ENCODE data around the gene ZNF407. TPM values are rescaled to one million over a fixed set of nuclear protein-coding genes. Genes with fewer than 3 reads are reported as not detected.

The ZNF407 gene
- total and polyA plus RNA-seq, 2 experiments from 2014 or later, result 2.1 to 10.4 TPM

DNA sequence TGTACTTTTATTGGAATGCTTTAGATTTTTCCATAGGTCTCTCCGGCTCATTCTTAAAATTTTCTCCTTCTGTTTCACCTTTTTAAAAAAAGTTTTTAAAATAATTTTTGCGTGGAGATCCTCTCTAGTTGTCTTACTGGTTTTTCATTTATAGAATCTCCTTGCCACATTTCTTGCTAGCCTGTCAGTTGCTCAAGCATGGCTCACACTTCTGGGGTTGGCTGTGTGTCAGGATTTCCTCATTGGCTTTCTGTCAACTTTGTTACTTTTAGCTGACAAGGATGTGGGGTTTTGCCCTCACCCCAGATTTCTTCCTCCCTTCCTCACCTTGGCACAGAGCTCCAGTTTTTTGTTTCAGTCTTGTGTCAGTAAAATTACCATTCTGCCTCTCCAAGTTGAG, 124.6 kb downstream of the ZNF407 start:
- no peaks in the 10 kb centered on the region for H3K4me1 ChIP-seq (ENCODE audit: insufficient read depth)
- TF ChIP-seq ZNF331 (CRISPR knock-in tag; IDR thresholded peaks at IDR 0.05; ENCODE audit: low read depth), result no peak
- no peak for TF ChIP-seq CREB1 (CRISPR knock-in tag; IDR thresholded peaks at IDR 0.05; ENCODE audit: low read depth)
- TF ChIP-seq NANOG (IDR thresholded peaks at IDR 0.05; ENCODE audit: borderline replicate concordance), result no peak
- TF ChIP-seq, protein P1, sequence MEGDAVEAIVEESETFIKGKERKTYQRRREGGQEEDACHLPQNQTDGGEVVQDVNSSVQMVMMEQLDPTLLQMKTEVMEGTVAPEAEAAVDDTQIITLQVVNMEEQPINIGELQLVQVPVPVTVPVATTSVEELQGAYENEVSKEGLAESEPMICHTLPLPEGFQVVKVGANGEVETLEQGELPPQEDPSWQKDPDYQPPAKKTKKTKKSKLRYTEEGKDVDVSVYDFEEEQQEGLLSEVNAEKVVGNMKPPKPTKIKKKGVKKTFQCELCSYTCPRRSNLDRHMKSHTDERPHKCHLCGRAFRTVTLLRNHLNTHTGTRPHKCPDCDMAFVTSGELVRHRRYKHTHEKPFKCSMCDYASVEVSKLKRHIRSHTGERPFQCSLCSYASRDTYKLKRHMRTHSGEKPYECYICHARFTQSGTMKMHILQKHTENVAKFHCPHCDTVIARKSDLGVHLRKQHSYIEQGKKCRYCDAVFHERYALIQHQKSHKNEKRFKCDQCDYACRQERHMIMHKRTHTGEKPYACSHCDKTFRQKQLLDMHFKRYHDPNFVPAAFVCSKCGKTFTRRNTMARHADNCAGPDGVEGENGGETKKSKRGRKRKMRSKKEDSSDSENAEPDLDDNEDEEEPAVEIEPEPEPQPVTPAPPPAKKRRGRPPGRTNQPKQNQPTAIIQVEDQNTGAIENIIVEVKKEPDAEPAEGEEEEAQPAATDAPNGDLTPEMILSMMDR (conservative IDR thresholded peaks at IDR 0.05; ENCODE audit: low read depth in 2 of 2), result no peak
- no peak for TF ChIP-seq JUNB (IDR thresholded peaks at IDR 0.05; ENCODE audit: unreplicated experiment)
- no peak for TF ChIP-seq ZNF114 (CRISPR knock-in tag; IDR thresholded peaks at IDR 0.05)
- TF ChIP-seq EZH2phosphoT487 (IDR thresholded peaks at IDR 0.05; ENCODE audit: unreplicated experiment), result no peak
- H2AFZ ChIP-seq, result no peak overlapping the region
- Mint-ChIP-seq H3K4me1 (peaks cover 23% of the 10 kb centered on the region), H3K27ac (peak overlapping the region; percentile 58; the same call in 1 of the 2 replicates), H3K9me3 (no peaks in the 10 kb centered on the region; the same call in 1 of the 3 replicates), H3K36me3 (ENCODE audit: low read depth) (no peaks in the 10 kb centered on the region), H3K27me3 (ENCODE audit: insufficient read depth, low read depth, poor library complexity) (no peaks in the 10 kb centered on the region), H3K4me3 (no peak overlapping the region)
- H3K4me2 ChIP-seq, result no peak overlapping the region
- H3F3A ChIP-seq (replicated peaks; ENCODE audit: low read depth), result no peaks in the 10 kb centered on the region
- H3K27me3 ChIP-seq (ENCODE audit: insufficient read depth), result no peaks in the 10 kb centered on the region
- DNase-seq (ENCODE audit: low spot score) (no peak), ATAC-seq (no peak)
- no peaks in the 10 kb centered on the region for H3K79me2 ChIP-seq (replicated peaks; ENCODE audit: insufficient read depth)
- H3K27ac ChIP-seq (ENCODE audit: low read depth), result no peak overlapping the region
- H4K20me1 ChIP-seq (replicated peaks; ENCODE audit: insufficient read depth), result no peaks in the 10 kb centered on the region
- H3K4me3 ChIP-seq, result no peak overlapping the region
- no peaks in the 10 kb centered on the region for H3K36me3 ChIP-seq (ENCODE audit: insufficient read depth)
- no peaks in the 10 kb centered on the region for H3K9me2 ChIP-seq (ENCODE audit: insufficient read depth)

DNA sequence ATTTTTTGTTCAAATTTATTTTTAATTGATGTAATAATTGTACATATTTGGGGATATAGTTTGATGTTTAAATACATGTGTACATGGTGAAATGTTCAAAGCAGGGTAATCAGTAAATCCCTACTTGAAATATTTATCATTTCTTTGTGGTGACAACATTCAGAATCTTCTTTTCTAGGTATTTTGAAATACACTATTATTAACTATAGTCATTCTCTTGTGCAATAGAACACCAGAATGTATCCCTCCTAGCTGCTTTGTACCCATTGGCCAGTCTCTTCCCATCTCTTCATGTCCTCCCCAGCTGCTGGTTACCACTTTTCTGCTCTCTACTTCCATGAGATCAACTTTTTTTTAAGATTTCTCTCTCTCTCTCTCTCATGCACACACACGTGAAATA, 126.5 kb downstream of the ZNF407 start:
- H3K4me1 ChIP-seq (ENCODE audit: insufficient read depth), result no peaks in the 10 kb centered on the region
- Mint-ChIP-seq H3K9me3 (no peaks in the 10 kb centered on the region; the same call in 1 of the 3 replicates), H3K36me3 (ENCODE audit: low read depth) (no peaks in the 10 kb centered on the region), H3K27ac (no peak overlapping the region), H3K27me3 (ENCODE audit: insufficient read depth, low read depth, poor library complexity) (peaks cover 2% of the 10 kb centered on the region), H3K4me1 (peaks cover 20% of the 10 kb centered on the region), H3K4me3 (no peak overlapping the region)
- H3K79me2 ChIP-seq (replicated peaks; ENCODE audit: insufficient read depth), result no peaks in the 10 kb centered on the region
- H3K4me3 ChIP-seq, result no peak overlapping the region
- ATAC-seq (no peak), DNase-seq (ENCODE audit: low spot score) (no peak)
- H3K27ac ChIP-seq (ENCODE audit: low read depth), result no peak overlapping the region
- no peaks in the 10 kb centered on the region for H3K9me2 ChIP-seq (ENCODE audit: insufficient read depth)
- no peak overlapping the region for H2AFZ ChIP-seq
- no peaks in the 10 kb centered on the region for H4K20me1 ChIP-seq (replicated peaks; ENCODE audit: insufficient read depth)
- H3F3A ChIP-seq (replicated peaks; ENCODE audit: low read depth), result no peaks in the 10 kb centered on the region
- no peaks in the 10 kb centered on the region for H3K27me3 ChIP-seq (ENCODE audit: insufficient read depth)
- H3K4me2 ChIP-seq, result no peak overlapping the region
- H3K36me3 ChIP-seq (ENCODE audit: insufficient read depth), result no peaks in the 10 kb centered on the region
- no peak for TF ChIP-seq NANOG (IDR thresholded peaks at IDR 0.05; ENCODE audit: borderline replicate concordance)
- no peak for TF ChIP-seq ZNF114 (CRISPR knock-in tag; IDR thresholded peaks at IDR 0.05)
- TF ChIP-seq POLR2AphosphoS5 (IDR thresholded peaks at IDR 0.05; ENCODE audit: low read depth), result no peak
- TF ChIP-seq JUNB (IDR thresholded peaks at IDR 0.05; ENCODE audit: unreplicated experiment), result no peak
- TF ChIP-seq CREB1 (CRISPR knock-in tag; IDR thresholded peaks at IDR 0.05; ENCODE audit: low read depth), result no peak
- no peak for TF ChIP-seq EZH2phosphoT487 (IDR thresholded peaks at IDR 0.05; ENCODE audit: unreplicated experiment)
- TF ChIP-seq ZNF331 (CRISPR knock-in tag; IDR thresholded peaks at IDR 0.05; ENCODE audit: low read depth), result no peak
- TF ChIP-seq, protein P2, sequence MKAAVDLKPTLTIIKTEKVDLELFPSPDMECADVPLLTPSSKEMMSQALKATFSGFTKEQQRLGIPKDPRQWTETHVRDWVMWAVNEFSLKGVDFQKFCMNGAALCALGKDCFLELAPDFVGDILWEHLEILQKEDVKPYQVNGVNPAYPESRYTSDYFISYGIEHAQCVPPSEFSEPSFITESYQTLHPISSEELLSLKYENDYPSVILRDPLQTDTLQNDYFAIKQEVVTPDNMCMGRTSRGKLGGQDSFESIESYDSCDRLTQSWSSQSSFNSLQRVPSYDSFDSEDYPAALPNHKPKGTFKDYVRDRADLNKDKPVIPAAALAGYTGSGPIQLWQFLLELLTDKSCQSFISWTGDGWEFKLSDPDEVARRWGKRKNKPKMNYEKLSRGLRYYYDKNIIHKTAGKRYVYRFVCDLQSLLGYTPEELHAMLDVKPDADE (IDR thresholded peaks at IDR 0.05), result no peak
- TF ChIP-seq STAT1 (IDR thresholded peaks at IDR 0.05; ENCODE audit: unreplicated experiment), result no peak
- TF ChIP-seq, protein P1 (conservative IDR thresholded peaks at IDR 0.05; ENCODE audit: low read depth in 2 of 2), result no peak
- TF ChIP-seq, protein P3, sequence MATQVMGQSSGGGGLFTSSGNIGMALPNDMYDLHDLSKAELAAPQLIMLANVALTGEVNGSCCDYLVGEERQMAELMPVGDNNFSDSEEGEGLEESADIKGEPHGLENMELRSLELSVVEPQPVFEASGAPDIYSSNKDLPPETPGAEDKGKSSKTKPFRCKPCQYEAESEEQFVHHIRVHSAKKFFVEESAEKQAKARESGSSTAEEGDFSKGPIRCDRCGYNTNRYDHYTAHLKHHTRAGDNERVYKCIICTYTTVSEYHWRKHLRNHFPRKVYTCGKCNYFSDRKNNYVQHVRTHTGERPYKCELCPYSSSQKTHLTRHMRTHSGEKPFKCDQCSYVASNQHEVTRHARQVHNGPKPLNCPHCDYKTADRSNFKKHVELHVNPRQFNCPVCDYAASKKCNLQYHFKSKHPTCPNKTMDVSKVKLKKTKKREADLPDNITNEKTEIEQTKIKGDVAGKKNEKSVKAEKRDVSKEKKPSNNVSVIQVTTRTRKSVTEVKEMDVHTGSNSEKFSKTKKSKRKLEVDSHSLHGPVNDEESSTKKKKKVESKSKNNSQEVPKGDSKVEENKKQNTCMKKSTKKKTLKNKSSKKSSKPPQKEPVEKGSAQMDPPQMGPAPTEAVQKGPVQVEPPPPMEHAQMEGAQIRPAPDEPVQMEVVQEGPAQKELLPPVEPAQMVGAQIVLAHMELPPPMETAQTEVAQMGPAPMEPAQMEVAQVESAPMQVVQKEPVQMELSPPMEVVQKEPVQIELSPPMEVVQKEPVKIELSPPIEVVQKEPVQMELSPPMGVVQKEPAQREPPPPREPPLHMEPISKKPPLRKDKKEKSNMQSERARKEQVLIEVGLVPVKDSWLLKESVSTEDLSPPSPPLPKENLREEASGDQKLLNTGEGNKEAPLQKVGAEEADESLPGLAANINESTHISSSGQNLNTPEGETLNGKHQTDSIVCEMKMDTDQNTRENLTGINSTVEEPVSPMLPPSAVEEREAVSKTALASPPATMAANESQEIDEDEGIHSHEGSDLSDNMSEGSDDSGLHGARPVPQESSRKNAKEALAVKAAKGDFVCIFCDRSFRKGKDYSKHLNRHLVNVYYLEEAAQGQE (IDR thresholded peaks at IDR 0.05; ENCODE audit: unreplicated experiment), result no peak
